HK-2 (cell line): ENCODE data around the gene MARVELD2.
A peak's percentile ranks its signal among the peaks of the same experiment; 100 is the strongest.

Experiments used
- DNase-seq: peaks from one replicate; pipeline ENCODE4 v3.0.0-alpha.2; 2018; ENCODE audit not compliant: unreplicated experiment

The MARVELD2 gene

GRCh38 chr5:69492923-69493395, 78.0 kb downstream of the MARVELD2 start:
- DNase-seq = no peak

DNA sequence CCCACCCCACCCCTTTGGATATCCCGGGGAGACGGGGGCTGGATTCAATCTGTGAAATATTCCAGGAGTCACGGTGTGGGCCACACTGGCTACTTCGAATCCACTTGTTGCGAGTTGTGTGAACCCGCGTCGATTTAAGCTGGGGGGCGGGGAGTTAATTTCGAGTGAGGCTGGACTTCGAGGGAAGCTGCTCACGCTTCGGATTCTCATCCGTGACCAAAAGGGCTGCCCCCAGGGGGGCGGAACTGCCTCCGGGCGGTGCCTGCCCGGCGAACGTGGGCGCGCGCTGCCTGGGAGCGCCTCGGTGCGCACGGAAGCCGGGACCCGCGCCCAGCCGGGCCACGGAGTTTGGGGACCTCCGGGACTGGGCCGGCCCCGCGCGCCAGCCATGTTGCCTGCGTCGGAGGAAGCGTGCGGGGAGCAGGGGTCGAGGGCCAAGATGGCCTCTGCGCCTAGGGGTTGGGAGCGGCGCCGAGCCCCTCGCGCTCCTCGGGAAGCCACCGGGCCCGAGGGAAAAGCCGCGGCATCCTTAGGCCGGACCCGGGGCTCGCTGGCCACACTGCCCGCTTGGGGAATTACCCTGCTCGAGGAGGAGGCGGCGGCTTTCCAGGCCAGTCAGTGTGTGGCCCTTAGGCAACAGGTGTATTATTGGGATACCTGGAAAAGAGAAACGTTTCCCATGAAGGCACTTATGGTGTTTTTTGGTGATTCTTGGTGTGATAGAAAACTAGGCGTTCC, 78.6 kb downstream of the MARVELD2 start:
- peak; percentile 35 for DNase-seq
